ENCODE data around the gene C2orf78. TPM values are rescaled to one million over a fixed set of nuclear protein-coding genes. Genes with fewer than 3 reads are reported as not detected.

C2orf78 gene
- total and polyA plus RNA-seq, 9 of the 15 experiments (the other 6 are each of a cell fraction or from before 2014, with no cell fraction given), result 0.04 to 0.28 (median 0.20) TPM

DNA sequence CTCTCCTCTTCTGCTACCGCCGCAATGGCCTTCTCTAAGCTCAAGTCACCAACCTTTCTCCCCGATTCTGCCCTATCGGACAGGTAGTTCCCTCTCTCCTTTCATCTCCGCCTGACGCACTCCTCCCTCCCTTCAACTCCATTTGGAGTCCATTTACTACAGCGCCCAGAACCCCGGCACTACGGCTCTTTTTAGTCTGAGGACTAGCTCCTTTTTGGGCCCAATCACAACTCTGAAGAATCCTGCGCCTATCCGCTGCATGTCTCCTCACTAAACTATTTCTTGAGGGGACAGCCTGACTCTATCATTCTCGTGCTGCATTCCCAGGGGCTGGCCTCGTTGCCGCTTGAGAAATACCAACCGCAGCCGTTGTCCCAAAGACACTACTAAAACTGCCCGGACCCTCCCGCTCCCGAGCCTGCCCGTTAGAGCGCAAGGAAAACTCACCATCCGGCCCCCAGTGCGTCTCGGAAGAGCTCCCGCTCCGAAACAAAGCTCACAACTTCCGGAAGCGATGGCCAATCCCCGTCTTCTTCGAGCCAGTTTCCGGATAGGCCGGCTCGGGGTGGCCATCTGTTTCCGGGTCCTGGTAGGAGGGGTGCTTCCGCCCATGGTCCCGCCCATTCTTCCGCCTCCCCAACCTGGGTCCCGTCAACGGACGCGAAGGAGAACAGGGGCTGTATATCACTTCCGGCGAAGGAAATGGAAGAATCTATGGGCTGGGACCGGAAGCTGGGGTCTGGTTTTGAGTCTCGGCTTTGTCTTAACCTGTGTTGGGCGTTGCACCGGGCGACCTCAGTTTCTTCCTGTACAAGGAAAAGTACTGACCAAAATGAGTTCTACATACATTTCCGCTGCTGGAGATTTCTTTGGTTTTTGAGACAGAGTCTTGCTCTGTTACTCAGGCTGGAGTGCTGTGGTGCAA is 46.9 kb upstream of the C2orf78 start, which contains the start of gene TPRKB (continued):
- TF ChIP-seq, protein P1, sequence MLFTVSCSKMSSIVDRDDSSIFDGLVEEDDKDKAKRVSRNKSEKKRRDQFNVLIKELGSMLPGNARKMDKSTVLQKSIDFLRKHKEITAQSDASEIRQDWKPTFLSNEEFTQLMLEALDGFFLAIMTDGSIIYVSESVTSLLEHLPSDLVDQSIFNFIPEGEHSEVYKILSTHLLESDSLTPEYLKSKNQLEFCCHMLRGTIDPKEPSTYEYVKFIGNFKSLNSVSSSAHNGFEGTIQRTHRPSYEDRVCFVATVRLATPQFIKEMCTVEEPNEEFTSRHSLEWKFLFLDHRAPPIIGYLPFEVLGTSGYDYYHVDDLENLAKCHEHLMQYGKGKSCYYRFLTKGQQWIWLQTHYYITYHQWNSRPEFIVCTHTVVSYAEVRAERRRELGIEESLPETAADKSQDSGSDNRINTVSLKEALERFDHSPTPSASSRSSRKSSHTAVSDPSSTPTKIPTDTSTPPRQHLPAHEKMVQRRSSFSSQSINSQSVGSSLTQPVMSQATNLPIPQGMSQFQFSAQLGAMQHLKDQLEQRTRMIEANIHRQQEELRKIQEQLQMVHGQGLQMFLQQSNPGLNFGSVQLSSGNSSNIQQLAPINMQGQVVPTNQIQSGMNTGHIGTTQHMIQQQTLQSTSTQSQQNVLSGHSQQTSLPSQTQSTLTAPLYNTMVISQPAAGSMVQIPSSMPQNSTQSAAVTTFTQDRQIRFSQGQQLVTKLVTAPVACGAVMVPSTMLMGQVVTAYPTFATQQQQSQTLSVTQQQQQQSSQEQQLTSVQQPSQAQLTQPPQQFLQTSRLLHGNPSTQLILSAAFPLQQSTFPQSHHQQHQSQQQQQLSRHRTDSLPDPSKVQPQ (CRISPR knock-in tag; IDR thresholded peaks at IDR 0.05; ENCODE audit: borderline replicate concordance), result no peak
- TF ChIP-seq SRSF7 (optimal IDR thresholded peaks at IDR 0.05; ENCODE audit: low read depth, low read length) (no peak), SRF (CRISPR knock-in tag; IDR thresholded peaks at IDR 0.05) (no peak), ZNF143 (CRISPR knock-in tag; IDR thresholded peaks at IDR 0.05) (no peak), TRIM24 (IDR thresholded peaks at IDR 0.05) (peak in 1 of 2 experiments; percentile 63; a peak in 2 of 4 replicates), SMAD1 (IDR thresholded peaks at IDR 0.05; ENCODE audit: low read depth, low read length, partially characterized antibody) (peak; percentile 71), RBM17 (IDR thresholded peaks at IDR 0.05; ENCODE audit: borderline replicate concordance, low read depth, low read length) (no peak), FOXK2 (conservative IDR thresholded peaks at IDR 0.05 in 1 of 2, IDR thresholded peaks at IDR 0.05 in 1 of 2; ENCODE audit: low read depth in 2 of 2) (peak; percentile 77 to 82), SAP30 (IDR thresholded peaks at IDR 0.05; ENCODE audit: borderline replicate concordance, insufficient read depth, low read depth, low read length, poor library complexity, severe bottlenecking) (peak; percentile 57), ELF2 (CRISPR knock-in tag; IDR thresholded peaks at IDR 0.05) (peak; percentile 90), DMBX1 (CRISPR knock-in tag; IDR thresholded peaks at IDR 0.05; ENCODE audit: borderline replicate concordance) (peak; percentile 81; the same call in 1 of the 2 replicates), FOSL1 (tag; conservative IDR thresholded peaks at IDR 0.05) (peak; percentile 18; the same call in 1 of the 2 replicates), ZNF668 (CRISPR knock-in tag; IDR thresholded peaks at IDR 0.05) (no peak), XRCC5 (IDR thresholded peaks at IDR 0.05; ENCODE audit: low read depth, low read length) (0 out of 2 replicates have a peak, but pooled peaks have one; percentile 76), ETV6 (IDR thresholded peaks at IDR 0.05; ENCODE audit: borderline replicate concordance in 1 of 2, low read depth in 2 of 2, low read length in 1 of 2) (peak; percentile 86 to 94; a peak in 3 of 4 replicates), ETV6 (CRISPR knock-in tag; IDR thresholded peaks at IDR 0.05; ENCODE audit: borderline replicate concordance) (no peak), GABPB2 (CRISPR knock-in tag; conservative IDR thresholded peaks at IDR 0.05) (no peak), COPS2 (conservative IDR thresholded peaks at IDR 0.05) (no peak)
- TF ChIP-seq, protein P2, sequence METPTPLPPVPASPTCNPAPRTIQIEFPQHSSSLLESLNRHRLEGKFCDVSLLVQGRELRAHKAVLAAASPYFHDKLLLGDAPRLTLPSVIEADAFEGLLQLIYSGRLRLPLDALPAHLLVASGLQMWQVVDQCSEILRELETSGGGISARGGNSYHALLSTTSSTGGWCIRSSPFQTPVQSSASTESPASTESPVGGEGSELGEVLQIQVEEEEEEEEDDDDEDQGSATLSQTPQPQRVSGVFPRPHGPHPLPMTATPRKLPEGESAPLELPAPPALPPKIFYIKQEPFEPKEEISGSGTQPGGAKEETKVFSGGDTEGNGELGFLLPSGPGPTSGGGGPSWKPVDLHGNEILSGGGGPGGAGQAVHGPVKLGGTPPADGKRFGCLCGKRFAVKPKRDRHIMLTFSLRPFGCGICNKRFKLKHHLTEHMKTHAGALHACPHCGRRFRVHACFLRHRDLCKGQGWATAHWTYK (CRISPR knock-in tag; IDR thresholded peaks at IDR 0.05), result peak; percentile 74; the same call in 1 of the 2 replicates
- TF ChIP-seq, protein P3, sequence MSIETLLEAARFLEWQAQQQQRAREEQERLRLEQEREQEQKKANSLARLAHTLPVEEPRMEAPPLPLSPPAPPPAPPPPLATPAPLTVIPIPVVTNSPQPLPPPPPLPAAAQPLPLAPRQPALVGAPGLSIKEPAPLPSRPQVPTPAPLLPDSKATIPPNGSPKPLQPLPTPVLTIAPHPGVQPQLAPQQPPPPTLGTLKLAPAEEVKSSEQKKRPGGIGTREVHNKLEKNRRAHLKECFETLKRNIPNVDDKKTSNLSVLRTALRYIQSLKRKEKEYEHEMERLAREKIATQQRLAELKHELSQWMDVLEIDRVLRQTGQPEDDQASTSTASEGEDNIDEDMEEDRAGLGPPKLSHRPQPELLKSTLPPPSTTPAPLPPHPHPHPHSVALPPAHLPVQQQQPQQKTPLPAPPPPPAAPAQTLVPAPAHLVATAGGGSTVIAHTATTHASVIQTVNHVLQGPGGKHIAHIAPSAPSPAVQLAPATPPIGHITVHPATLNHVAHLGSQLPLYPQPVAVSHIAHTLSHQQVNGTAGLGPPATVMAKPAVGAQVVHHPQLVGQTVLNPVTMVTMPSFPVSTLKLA (conservative IDR thresholded peaks at IDR 0.05), result peak; percentile 80 to 88
